PC-3 (cell line): ENCODE results near the gene NFATC2. TPM values are rescaled to one million over a fixed set of nuclear protein-coding genes. Genes with fewer than 3 reads are reported as not detected.

Source experiments
- ATAC-seq: fragments of 200-7000 bp; cut with Tn5 transposase; 2 replicates; pipeline ENCODE4 v1.9.1; 2020; ENCODE audit warnings: mild to moderate bottlenecking, moderate library complexity
- BruUV-seq: library from RNA; stranded (reverse); fragments of 400-500 nt; replicated peaks from 2 replicates; lab custom pipeline; 2021; lab: Mats Ljungman, UMichigan
- CTCF ChIA-PET: fragments of 300-600 bp; sonication (Branson Sonifier 250); formaldehyde crosslinking; loops from one replicate; lab custom pipeline; 2022; ENCODE audit warnings: antibody characterized with exemption; lab: Charles Lee
- POLR2A ChIA-PET: fragments of 300-600 bp; sonication (Branson Sonifier 250); formaldehyde crosslinking; loops from one replicate; lab custom pipeline; 2022; ENCODE audit warnings: antibody characterized with exemption; ENCODE audit not compliant: unreplicated experiment; lab: Charles Lee
- DNase-seq: peaks from one replicate; pipeline ENCODE4 v3.0.0-alpha.2; 2015
- H2AFZ ChIP-seq: fragments of 300-600 bp; sonication (generic); 2 replicates; pipeline ENCODE4 v1.6.0; 2016; ENCODE audit warnings: antibody characterized with exemption, low read length
- H3F3A ChIP-seq: fragments of 300-600 bp; sonication (generic); one replicate; pipeline ENCODE4 v1.6.0; 2017; ENCODE audit warnings: antibody characterized with exemption, low read length, control low read depth, mild to moderate bottlenecking; ENCODE audit not compliant: unreplicated experiment
- H3K27ac ChIP-seq: fragments of 300-600 bp; sonication (generic); 2 replicates; pipeline ENCODE4 v1.5.1; 2016; ENCODE audit warnings: mild to moderate bottlenecking, low read length
- H3K27me3 ChIP-seq: fragments of 300-600 bp; sonication (generic); 2 replicates; pipeline ENCODE4 v1.6.1; 2016; ENCODE audit warnings: low read length, mixed read lengths
- H3K36me3 ChIP-seq: fragments of 300-600 bp; sonication (generic); 2 replicates; pipeline ENCODE4 v1.6.1; 2016; ENCODE audit warnings: low read depth, mixed run types, low read length, mixed read lengths
- H3K4me1 ChIP-seq: fragments of 300-600 bp; sonication (generic); 2 replicates; pipeline ENCODE4 v1.5.1; 2016; ENCODE audit warnings: low read length; ENCODE audit not compliant: insufficient read depth
- H3K4me2 ChIP-seq: fragments of 300-600 bp; sonication (generic); 2 replicates; pipeline ENCODE4 v1.6.0; 2016; ENCODE audit warnings: low read length
- H3K4me3 ChIP-seq: fragments of 300-600 bp; sonication (generic); 2 replicates; pipeline ENCODE4 v1.5.1; 2016; ENCODE audit warnings: mild to moderate bottlenecking, low read length, mixed read lengths
- H3K79me2 ChIP-seq: fragments of 300-600 bp; sonication (generic); 2 replicates; pipeline ENCODE4 v1.6.1; 2017; ENCODE audit warnings: low read length, mixed read lengths
- H3K9ac ChIP-seq: fragments of 300-600 bp; sonication (generic); 2 replicates; pipeline ENCODE4 v1.6.0; 2016; ENCODE audit warnings: mild to moderate bottlenecking, low read length
- H3K9me2 ChIP-seq: fragments of 300-600 bp; sonication (generic); replicated peaks from 2 replicates; pipeline ENCODE4 v1.6.1; 2016; ENCODE audit warnings: mixed run types, low read length, mixed read lengths
- H3K9me3 ChIP-seq: fragments of 300-600 bp; sonication (generic); 2 replicates; pipeline ENCODE4 v1.6.1; 2016; ENCODE audit warnings: low read length, mixed read lengths
- H4K20me1 ChIP-seq: fragments of 300-600 bp; sonication (generic); 2 replicates; pipeline ENCODE4 v1.6.1; 2016; ENCODE audit warnings: low read length, mixed read lengths
- CTCF ChIP-seq: fragments of 300-600 bp; sonication (generic); conservative IDR thresholded peaks from 2 replicates; pipeline ENCODE4 v1.5.1; 2017; ENCODE audit warnings: antibody characterized with exemption, low read depth, mild to moderate bottlenecking, low read length
- EZH2 ChIP-seq: fragments of 300-600 bp; sonication (generic); IDR thresholded peaks from one replicate; pipeline ENCODE4 v1.6.1; 2017; ENCODE audit warnings: antibody characterized with exemption, mild to moderate bottlenecking, low read length; ENCODE audit not compliant: unreplicated experiment
- EZH2phosphoT487 ChIP-seq: fragments of 300-600 bp; sonication (generic); IDR thresholded peaks from 2 replicates; pipeline ENCODE4 v1.6.1; 2018; ENCODE audit warnings: mild to moderate bottlenecking, antibody characterized with exemption, low read length, borderline replicate concordance
- intact Hi-C: fragments of 100-400 bp; cut with micrococcal nuclease; formaldehyde crosslinking; loops from 2 replicates; pipeline ENCODE4 v1.9.0; 2023
- total RNA-seq: library from RNA; depleted of rRNA; stranded (reverse); fragments of >200 nt; gene quantifications from 2 replicates; pipeline ENCODE4 v1.2.3, GENCODE V29; 2014

NFATC2 gene
- total RNA-seq, 1 experiment from 2014 or later: 12.9 TPM

DNA sequence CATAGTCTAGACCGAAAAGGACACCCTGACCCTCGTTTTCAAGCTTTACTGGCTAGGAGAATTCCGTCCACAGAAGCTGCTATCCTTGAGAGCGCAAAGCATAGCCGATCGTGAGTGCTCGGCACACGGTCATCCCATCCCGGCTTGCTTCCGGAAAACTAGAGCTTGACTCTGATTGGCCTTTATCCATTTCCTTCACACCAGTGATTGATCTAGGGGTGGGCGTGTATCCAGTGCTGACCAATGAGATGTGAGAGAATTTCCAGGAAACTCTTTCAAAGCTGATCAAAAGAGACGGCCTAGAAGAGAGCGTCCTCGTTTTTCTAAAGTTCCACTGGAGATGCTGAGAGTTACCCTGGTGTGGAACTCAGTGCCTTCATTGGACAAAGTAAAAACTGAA is 41.0 kb upstream of the NFATC2 start:
- no peak for ATAC-seq
- CTCF ChIA-PET: no interaction called here
- Histone ChIP-seq H3K27ac (no peak overlapping the region), H3K9me3 (no peaks in the 10 kb centered on the region), H3K27me3 (no peaks in the 10 kb centered on the region), H3K4me1 (peaks cover 8% of the 10 kb centered on the region), H3K79me2 (no peaks in the 10 kb centered on the region), H3K9me2 (no peaks in the 10 kb centered on the region), H3K4me2 (no peak overlapping the region), H2AFZ (no peak overlapping the region), H3K4me3 (no peak overlapping the region), H3F3A (no peaks in the 10 kb centered on the region), H3K9ac (no peak overlapping the region), H3K36me3 (no peaks in the 10 kb centered on the region), H4K20me1 (no peaks in the 10 kb centered on the region)
- POLR2A ChIA-PET: interaction anchor here (0.5 kb wide), 1 partner anchor 201 kb away, joined by 3 read pairs; no protein-coding TSS in a partner anchor
- TF ChIP-seq EZH2phosphoT487: no peak
- no peak for TF ChIP-seq CTCF
- no peak for TF ChIP-seq EZH2
- DNase-seq: no peak
- intact Hi-C loops: no loop called here
- no TSS peak for BruUV-seq

DNA sequence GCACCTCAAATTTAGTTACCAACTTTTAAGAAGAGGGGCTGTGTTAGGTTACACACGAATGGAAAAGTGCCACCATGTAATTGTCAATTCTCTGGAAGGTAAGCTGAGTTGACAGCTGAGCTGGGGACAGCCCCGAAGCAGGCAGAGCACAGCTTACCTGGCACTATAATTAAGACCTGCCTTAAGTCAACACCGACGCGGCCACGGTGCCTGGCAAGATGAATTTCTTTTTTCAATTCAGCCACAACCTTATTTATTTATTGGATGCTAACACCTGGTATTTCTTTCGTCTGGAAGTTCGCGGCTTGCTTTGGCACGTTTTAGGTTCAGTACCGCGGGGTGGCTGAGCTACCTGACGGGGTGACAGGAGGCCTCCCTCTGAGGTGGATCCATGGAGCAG is 40.6 kb upstream of the NFATC2 start:
- POLR2A ChIA-PET: no interaction called here
- Histone ChIP-seq H4K20me1 (no peaks in the 10 kb centered on the region), H3K4me1 (peaks cover 8% of the 10 kb centered on the region), H3F3A (no peaks in the 10 kb centered on the region), H3K9me3 (no peaks in the 10 kb centered on the region), H3K9ac (no peak overlapping the region), H3K27ac (no peak overlapping the region), H3K4me3 (no peak overlapping the region), H3K36me3 (no peaks in the 10 kb centered on the region), H3K27me3 (no peaks in the 10 kb centered on the region), H3K79me2 (no peaks in the 10 kb centered on the region), H3K4me2 (no peak overlapping the region), H2AFZ (no peak overlapping the region), H3K9me2 (no peaks in the 10 kb centered on the region)
- intact Hi-C loops: no loop called here
- no TSS peak for BruUV-seq
- no peak for DNase-seq
- no peak for TF ChIP-seq EZH2phosphoT487
- no peak for TF ChIP-seq EZH2
- no peak for TF ChIP-seq CTCF
- ATAC-seq: no peak
- CTCF ChIA-PET: no interaction called here

- no peak overlapping the region for H3K9ac ChIP-seq
- intact Hi-C loops: no loop called here
- no peak for DNase-seq
- H4K20me1 ChIP-seq: no peaks in the 10 kb centered on the region
- no peaks in the 10 kb centered on the region for H3K9me3 ChIP-seq
- ATAC-seq: no peak
- no peaks in the 10 kb centered on the region for H3K36me3 ChIP-seq
- ChIA-PET CTCF (no interaction called here), POLR2A (no interaction called here)
- no TSS peak for BruUV-seq
- no peak overlapping the region for H3K4me3 ChIP-seq
- TF ChIP-seq EZH2phosphoT487 (no peak), CTCF (no peak), EZH2 (no peak)
- no peak overlapping the region for H3K4me2 ChIP-seq
- no peak overlapping the region for H2AFZ ChIP-seq
- H3K27ac ChIP-seq: no peak overlapping the region
- H3K9me2 ChIP-seq: no peaks in the 10 kb centered on the region
- H3K79me2 ChIP-seq: no peaks in the 10 kb centered on the region
- H3K4me1 ChIP-seq: peaks cover 8% of the 10 kb centered on the region
- H3K27me3 ChIP-seq: no peaks in the 10 kb centered on the region
- no peaks in the 10 kb centered on the region for H3F3A ChIP-seq
These were observed 39.1 kb upstream of the NFATC2 start for GRCh38 chr20:51581571-51581970.
